Right lobe of liver (tissue), 4 donors: ENCODE results near the gene CLDND1.

ENCODE experiments used
- POLR2A ChIP-seq: fragments of 450-650 bp; IDR thresholded peaks from one replicate; pipeline ENCODE4 v1.6.1; 2017; ENCODE audit warnings: antibody characterized with exemption, mild to moderate bottlenecking
- TF ChIP-seq, protein P1 (sequence below), 4 donors: fragments of 200-600 bp in 3 of 4; fragments of 450-650 bp in 1 of 4; IDR thresholded peaks; one replicate each; pipeline versions ENCODE4 v1.5.1 to v1.8.0; 2016 to 2022; ENCODE audit warnings: antibody characterized with exemption in 4 of 4, mild to moderate bottlenecking in 2 of 4
- donor health status: DM: no; HTN: no; CAD: no.
- donor health status: DM: no; HTN: no; CAD: no.
- donor health status: DM: no; HTN: yes; CAD: no.

DNA sequence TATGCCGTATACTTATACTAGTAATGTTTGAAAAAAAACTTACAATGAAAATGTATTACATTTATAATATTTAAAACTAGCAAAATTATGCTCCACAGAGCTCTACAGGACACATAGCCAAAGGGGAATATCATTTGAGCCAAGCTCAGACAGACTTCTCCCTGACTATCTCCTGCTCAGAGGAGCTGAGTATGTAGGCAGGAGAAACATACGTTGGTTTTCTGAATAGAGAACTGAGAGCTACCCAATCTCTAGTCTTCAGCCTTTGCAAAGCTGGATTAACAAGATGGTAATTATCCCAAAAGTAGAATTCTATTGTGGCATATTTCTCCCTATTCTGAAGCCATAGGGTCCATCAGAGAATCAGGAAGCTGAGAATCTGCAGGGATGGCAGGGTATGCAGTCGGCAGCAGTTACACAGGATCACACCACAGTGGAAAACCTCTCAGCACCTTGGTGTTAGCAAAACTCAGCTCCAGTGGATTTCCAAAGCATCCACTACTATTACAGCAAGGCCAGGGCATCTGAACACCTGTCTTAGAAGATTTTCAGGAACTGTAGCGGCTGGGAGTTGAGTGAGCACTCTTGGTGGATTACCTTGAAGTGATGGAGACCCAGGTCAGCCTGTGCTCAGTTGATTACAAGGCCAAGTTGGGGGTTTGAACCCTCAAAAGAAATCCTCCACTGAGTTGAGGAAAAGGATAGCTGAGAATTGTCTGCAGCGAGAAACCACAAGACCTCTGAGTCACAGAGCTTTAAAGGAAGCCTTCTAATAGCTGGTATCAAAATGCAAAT lies 39.2 kb upstream of the CLDND1 start:
- TF ChIP-seq POLR2A: no peak
- TF ChIP-seq, protein P1, sequence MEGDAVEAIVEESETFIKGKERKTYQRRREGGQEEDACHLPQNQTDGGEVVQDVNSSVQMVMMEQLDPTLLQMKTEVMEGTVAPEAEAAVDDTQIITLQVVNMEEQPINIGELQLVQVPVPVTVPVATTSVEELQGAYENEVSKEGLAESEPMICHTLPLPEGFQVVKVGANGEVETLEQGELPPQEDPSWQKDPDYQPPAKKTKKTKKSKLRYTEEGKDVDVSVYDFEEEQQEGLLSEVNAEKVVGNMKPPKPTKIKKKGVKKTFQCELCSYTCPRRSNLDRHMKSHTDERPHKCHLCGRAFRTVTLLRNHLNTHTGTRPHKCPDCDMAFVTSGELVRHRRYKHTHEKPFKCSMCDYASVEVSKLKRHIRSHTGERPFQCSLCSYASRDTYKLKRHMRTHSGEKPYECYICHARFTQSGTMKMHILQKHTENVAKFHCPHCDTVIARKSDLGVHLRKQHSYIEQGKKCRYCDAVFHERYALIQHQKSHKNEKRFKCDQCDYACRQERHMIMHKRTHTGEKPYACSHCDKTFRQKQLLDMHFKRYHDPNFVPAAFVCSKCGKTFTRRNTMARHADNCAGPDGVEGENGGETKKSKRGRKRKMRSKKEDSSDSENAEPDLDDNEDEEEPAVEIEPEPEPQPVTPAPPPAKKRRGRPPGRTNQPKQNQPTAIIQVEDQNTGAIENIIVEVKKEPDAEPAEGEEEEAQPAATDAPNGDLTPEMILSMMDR (IDR thresholded peaks at IDR 0.05): no peak
